Muscle of leg (tissue), 11 donors: ENCODE data around the gene SPTB. TPM values are rescaled to one million over a fixed set of nuclear protein-coding genes. Genes with fewer than 3 reads are reported as not detected.
"Not testable (repeated sequence)": the region's sequence is repeated elsewhere in the genome, so short reads cannot be mapped to it uniquely, and the experiment has no call there.

Source experiments
- DNase-seq: peaks from one replicate; pipeline ENCODE4 v3.0.0; 2013
- H3K27ac ChIP-seq: one replicate; pipeline ENCODE4 v1.5.1; 2013; ENCODE audit warnings: mild to moderate bottlenecking, low read length, control low read depth
- H3K27me3 ChIP-seq: one replicate; pipeline ENCODE4 v1.6.1; 2013; ENCODE audit warnings: low read length; ENCODE audit not compliant: control insufficient read depth, insufficient read depth
- H3K36me3 ChIP-seq: one replicate; pipeline ENCODE4 v1.6.1; 2013; ENCODE audit warnings: low read length; ENCODE audit not compliant: control insufficient read depth, insufficient read depth
- H3K4me1 ChIP-seq: one replicate; pipeline ENCODE4 v1.6.1; 2013; ENCODE audit warnings: low read length; ENCODE audit not compliant: control insufficient read depth, insufficient read depth
- H3K4me3 ChIP-seq: one replicate; pipeline ENCODE4 v1.5.1; 2013; ENCODE audit warnings: low read length, control low read depth
- H3K9me3 ChIP-seq: replicated peaks from 2 replicates; pipeline ENCODE4 v1.6.1; 2013; ENCODE audit warnings: low read depth, low read length; ENCODE audit not compliant: control insufficient read depth
- WGBS: methylation state at CpG from one replicate; pipeline ENCODE4 v1.1.5; 2013; ENCODE audit warnings: missing lambda C conversion rate; ENCODE audit not compliant: insufficient coverage; 5-methylcytosine and 5-hydroxymethylcytosine counted together
- polyA plus RNA-seq, 8 donors: library from polyadenylated mRNA; unstranded; fragments of 120-200 nt; gene quantifications; one replicate each; pipeline versions ENCODE4 v1.2.1 to v1.2.3, GENCODE V29; 2013; ENCODE audit warnings: inconsistent platforms in 1 of 8, low replicate concordance in 1 of 8; ENCODE audit not compliant: insufficient read length in 8 of 8, insufficient read depth in 1 of 8
- total RNA-seq: library from RNA; stranded (reverse); fragments of 120-200 nt; gene quantifications from one replicate; pipeline ENCODE4 v1.2.4, GENCODE V29; 2013

SPTB gene
- total and polyA plus RNA-seq, 9 donors = 80.2 to 202 (median 126) TPM

DNA sequence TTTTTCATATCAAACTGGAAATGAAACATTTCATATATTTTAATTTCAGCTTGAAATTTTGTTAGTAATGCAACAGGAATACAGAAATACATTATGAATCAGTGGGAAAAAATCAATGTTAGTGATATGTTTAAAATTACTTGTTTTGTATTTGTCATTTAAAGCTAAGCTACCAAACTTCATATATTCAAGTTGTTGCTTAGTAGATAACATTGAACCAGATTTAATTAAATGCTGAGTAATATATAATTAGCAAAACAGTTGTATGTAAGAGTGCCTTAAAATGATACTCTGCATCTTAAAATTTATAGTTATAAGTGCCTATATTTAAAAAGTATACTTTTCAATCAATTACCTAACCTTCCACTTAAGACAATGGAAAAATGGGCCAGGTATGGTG, 39.5 kb upstream of the SPTB start:
- Histone ChIP-seq H3K27ac (no peak overlapping the region), H3K9me3 (no peaks in the 10 kb centered on the region), H3K36me3 (no peaks in the 10 kb centered on the region), H3K27me3 (no peaks in the 10 kb centered on the region), H3K4me1 (peaks cover 6% of the 10 kb centered on the region), H3K4me3 (no peak overlapping the region)
- no peak for DNase-seq

- Histone ChIP-seq H3K4me1 (peaks cover 8% of the 10 kb centered on the region), H3K9me3 (no peaks in the 10 kb centered on the region), H3K4me3 (no peak overlapping the region), H3K27me3 (no peaks in the 10 kb centered on the region), H3K36me3 (no peaks in the 10 kb centered on the region), H3K27ac (no peak overlapping the region)
- no peak for DNase-seq
- 93% methylated on average over 2 of the region's 4 CpGs for WGBS
Observed at GRCh38 chr14:64918216-64918615, 38.5 kb upstream of the SPTB start.

GRCh38 chr14:64915797-64916196, 36.1 kb upstream of the SPTB start:
- Histone ChIP-seq H3K27ac (no peak overlapping the region), H3K36me3 (no peaks in the 10 kb centered on the region), H3K4me3 (no peak overlapping the region), H3K9me3 (no peaks in the 10 kb centered on the region), H3K4me1 (peaks cover 8% of the 10 kb centered on the region), H3K27me3 (peaks cover 2% of the 10 kb centered on the region)
- no CpG with 5 or more reads among the region's 2 CpGs for WGBS
- DNase-seq = no peak

DNA sequence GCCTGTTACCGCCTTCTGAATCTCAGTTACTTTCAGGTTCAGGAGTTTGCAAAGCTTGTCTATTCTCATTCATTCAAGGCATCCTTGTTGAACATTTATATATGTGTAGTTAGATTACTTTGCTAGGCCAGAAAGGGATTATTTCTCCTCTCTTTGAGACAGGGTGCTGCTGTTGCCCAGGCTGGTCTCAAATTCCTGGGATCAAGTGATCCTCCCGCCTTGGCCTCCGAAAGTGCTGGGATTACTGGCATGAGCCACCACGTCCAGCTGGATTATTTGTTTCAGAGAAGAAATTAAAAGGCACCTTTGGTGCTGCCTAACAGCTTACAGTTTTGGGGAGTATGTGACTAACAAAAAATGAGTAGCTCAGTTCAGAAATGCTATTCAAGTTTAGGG, 35.3 kb upstream of the SPTB start:
- WGBS = 4% methylated on average over 3 of the region's 4 CpGs
- DNase-seq = no peak
- Histone ChIP-seq H3K4me3 (peak overlapping the region; percentile 100), H3K27ac (peak overlapping the region; percentile 96), H3K36me3 (no peaks in the 10 kb centered on the region), H3K9me3 (no peaks in the 10 kb centered on the region), H3K27me3 (peaks cover 2% of the 10 kb centered on the region), H3K4me1 (peaks cover 8% of the 10 kb centered on the region)

DNA sequence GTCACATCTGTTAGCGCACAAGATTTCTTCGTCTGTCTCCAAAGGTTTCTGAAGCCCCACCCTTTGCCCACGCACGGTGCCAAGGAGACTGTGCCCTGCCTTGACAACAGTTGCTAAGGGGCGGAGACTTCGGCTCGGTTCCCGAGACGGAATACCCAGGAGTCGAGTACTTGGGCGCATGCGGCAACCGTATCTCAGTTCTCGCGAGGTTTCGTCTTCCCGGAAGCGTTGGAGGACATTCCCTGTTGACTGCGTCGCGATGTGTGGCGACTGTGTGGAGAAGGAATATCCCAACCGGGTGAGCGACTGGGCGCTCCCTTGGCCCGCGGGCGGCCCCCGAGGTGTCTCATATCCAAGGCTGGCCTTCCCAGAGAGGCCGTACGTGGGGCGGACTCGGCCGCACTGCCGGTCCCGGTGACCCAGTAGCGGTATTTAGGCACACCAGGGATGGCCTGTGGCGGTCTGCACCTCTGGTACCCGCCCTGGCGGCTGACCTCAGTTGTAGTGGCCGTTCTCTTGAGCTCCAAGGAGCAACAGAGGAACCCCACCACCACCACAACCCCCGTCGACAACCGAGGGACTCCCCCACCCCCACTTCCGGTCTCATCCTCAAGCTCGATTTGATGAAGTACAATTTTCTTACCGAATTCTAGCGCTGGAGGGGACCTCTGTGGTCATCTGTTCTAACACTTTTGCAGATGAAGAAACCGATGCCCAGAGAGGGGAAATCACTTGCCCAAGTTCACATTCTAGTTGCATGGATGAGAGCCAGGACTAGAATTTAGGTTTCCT, 34.7 kb upstream of the SPTB start, which contains the start of gene CHURC1:
Gene CHURC1, plus strand, starts transcription at position 219 of the 792 bp plus-strand sequence. Its CDS starts 41 bp downstream, at position 260.
- under 1% methylated on average over 47 of the region's 49 CpGs for WGBS
- Histone ChIP-seq H3K27ac (peak within 1 kb of the TSS; percentile 96), H3K27me3 (peaks cover 2% of the 10 kb centered on the region), H3K4me1 (peaks cover 8% of the 10 kb centered on the region), H3K4me3 (peak within 1 kb of the TSS; percentile 100), H3K36me3 (no peaks in the 10 kb centered on the region), H3K9me3 (no peaks in the 10 kb centered on the region)
- peak; percentile 98 for DNase-seq

GRCh38 chr14:64913477-64913876, 33.8 kb upstream of the SPTB start:
- H3K4me3 ChIP-seq, H3K36me3 ChIP-seq, H3K27me3 ChIP-seq, H3K4me1 ChIP-seq, DNase-seq, H3K27ac ChIP-seq, H3K9me3 ChIP-seq: not testable (repeated sequence)
- WGBS = no CpG with 5 or more reads among the region's 5 CpGs

DNA sequence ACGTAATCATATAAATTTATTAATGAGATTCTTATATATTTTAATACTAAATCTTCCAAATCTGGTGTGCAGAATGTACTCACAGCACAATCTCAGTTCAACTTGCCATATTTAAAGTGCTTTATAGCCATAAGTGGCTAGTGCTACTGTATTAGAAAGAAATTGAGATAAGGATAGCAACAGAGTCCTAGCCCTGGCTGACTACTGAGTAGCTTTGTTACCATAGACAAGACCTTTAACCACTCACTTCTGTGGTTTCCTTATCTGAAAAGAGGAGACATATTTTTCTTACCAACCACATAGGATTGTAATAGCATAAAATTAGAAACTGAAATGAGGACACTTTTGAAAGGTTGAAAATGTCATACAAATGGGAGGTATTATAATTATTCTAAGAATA, 32.6 kb upstream of the SPTB start:
- Histone ChIP-seq H3K9me3 (no peaks in the 10 kb centered on the region), H3K4me1 (peaks cover 8% of the 10 kb centered on the region), H3K4me3 (no peak overlapping the region), H3K27ac (no peak overlapping the region), H3K36me3 (no peaks in the 10 kb centered on the region), H3K27me3 (peaks cover 2% of the 10 kb centered on the region)
- WGBS = no CpG with 5 or more reads among the region's 1 CpG
- no peak for DNase-seq

- Histone ChIP-seq H3K36me3 (no peaks in the 10 kb centered on the region), H3K9me3 (no peaks in the 10 kb centered on the region), H3K27ac (no peak overlapping the region), H3K4me1 (peaks cover 8% of the 10 kb centered on the region), H3K27me3 (peaks cover 2% of the 10 kb centered on the region), H3K4me3 (no peak overlapping the region)
- WGBS = 21% methylated on average over 2 of the region's 3 CpGs
- peak; percentile 19 for DNase-seq
Observed at GRCh38 chr14:64910847-64911495, 31.3 kb upstream of the SPTB start.

- Histone ChIP-seq H3K4me3 (no peak overlapping the region), H3K4me1 (no peaks in the 10 kb centered on the region), H3K27ac (no peak overlapping the region), H3K27me3 (peaks cover 2% of the 10 kb centered on the region), H3K36me3 (no peaks in the 10 kb centered on the region), H3K9me3 (no peaks in the 10 kb centered on the region)
- 42% methylated on average over 4 of the region's 6 CpGs for WGBS
- no peak for DNase-seq
Observed at GRCh38 chr14:64906022-64906421, 26.3 kb upstream of the SPTB start.

GRCh38 chr14:64899958-64900357, 20.3 kb upstream of the SPTB start:
- Histone ChIP-seq H3K27me3 (peaks cover 10% of the 10 kb centered on the region), H3K9me3 (no peaks in the 10 kb centered on the region), H3K4me3 (no peak overlapping the region), H3K36me3 (no peaks in the 10 kb centered on the region), H3K4me1 (no peaks in the 10 kb centered on the region), H3K27ac (no peak overlapping the region)
- no CpG with 5 or more reads among the region's 1 CpG for WGBS
- no peak for DNase-seq
